SH-SY5Y (cell line): ENCODE measurements around the gene EIF4G3.

Experiments used
- GATA2 ChIP-seq: IDR thresholded peaks from 2 replicates; pipeline ENCODE4 v1.6.1; 2011; ENCODE audit warnings: mild to moderate bottlenecking, low read depth, low read length
- GATA3 ChIP-seq: IDR thresholded peaks from 2 replicates; pipeline ENCODE4 v1.6.1; 2011; ENCODE audit warnings: low read depth, mild to moderate bottlenecking, low read length, moderate library complexity

DNA sequence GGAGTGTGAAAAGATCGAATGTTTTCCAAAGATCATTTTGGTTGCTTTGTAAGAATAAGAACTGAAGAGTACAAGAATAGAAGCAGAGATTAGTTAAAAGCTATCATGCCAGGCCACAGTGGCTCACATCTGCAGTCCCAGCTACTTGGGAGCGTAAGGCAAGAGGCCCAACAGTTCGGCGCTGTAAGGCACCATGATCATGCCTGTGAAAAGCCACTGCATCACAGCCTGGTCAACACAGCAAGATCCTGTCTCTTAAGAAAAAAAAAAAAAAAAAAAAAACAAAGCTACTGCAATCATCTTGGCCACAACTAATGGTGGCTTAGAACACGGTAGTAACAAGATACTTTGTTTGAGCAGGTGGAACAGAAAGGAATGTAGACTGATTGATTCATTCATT lies 116.2 kb downstream of the EIF4G3 start:
- no peak for TF ChIP-seq GATA2
- no peak for TF ChIP-seq GATA3
